ENCODE results near the gene CFAP100. TPM values are rescaled to one million over a fixed set of nuclear protein-coding genes. Genes with fewer than 3 reads are reported as not detected.

Gene CFAP100
- polyA plus RNA-seq, 3 donors: not detected

- H3K27me3 Mint-ChIP-seq (ENCODE audit: low read depth in 3 of 3): no peaks in the 10 kb centered on the region
- H4K20me1 ChIP-seq (ENCODE audit: insufficient read depth, low read length): peaks cover 100% of the 10 kb centered on the region
- no peaks in the 10 kb centered on the region for H3K9me3 ChIP-seq (replicated peaks in 1 of 2; ENCODE audit: control insufficient read depth in 1 of 2, insufficient read depth in 1 of 2, low read length in 2 of 2)
- TF ChIP-seq, protein P1, sequence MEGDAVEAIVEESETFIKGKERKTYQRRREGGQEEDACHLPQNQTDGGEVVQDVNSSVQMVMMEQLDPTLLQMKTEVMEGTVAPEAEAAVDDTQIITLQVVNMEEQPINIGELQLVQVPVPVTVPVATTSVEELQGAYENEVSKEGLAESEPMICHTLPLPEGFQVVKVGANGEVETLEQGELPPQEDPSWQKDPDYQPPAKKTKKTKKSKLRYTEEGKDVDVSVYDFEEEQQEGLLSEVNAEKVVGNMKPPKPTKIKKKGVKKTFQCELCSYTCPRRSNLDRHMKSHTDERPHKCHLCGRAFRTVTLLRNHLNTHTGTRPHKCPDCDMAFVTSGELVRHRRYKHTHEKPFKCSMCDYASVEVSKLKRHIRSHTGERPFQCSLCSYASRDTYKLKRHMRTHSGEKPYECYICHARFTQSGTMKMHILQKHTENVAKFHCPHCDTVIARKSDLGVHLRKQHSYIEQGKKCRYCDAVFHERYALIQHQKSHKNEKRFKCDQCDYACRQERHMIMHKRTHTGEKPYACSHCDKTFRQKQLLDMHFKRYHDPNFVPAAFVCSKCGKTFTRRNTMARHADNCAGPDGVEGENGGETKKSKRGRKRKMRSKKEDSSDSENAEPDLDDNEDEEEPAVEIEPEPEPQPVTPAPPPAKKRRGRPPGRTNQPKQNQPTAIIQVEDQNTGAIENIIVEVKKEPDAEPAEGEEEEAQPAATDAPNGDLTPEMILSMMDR (IDR thresholded peaks at IDR 0.05): no peak
- H3K9me3 Mint-ChIP-seq: peaks cover 0 to 3% (median 0%) of the 10 kb centered on the region in 7 donors
- H3K4me1 Mint-ChIP-seq: peaks cover 41% of the 10 kb centered on the region
- DNase-seq: no peak
- no peak overlapping the region for H2AFZ ChIP-seq (ENCODE audit: insufficient read depth, low read depth, low read length, poor library complexity, severe bottlenecking)
- no peak overlapping the region for H3K27ac ChIP-seq (ENCODE audit: low read depth in 1 of 2, low read length in 2 of 2)
- H3K9ac ChIP-seq (ENCODE audit: insufficient read depth, low read length, poor library complexity, severe bottlenecking): no peak overlapping the region
- peaks cover 85% of the 10 kb centered on the region for H3K79me2 ChIP-seq (ENCODE audit: insufficient read depth, low read length)
- no peaks in the 10 kb centered on the region for H3K27me3 ChIP-seq (ENCODE audit: control insufficient read depth in 2 of 2, insufficient read depth in 2 of 2, low read length in 2 of 2)
- H3K4me3 ChIP-seq (replicated peaks in 1 of 3; ENCODE audit: low read depth in 2 of 3, low read length in 3 of 3): no peak overlapping the region
- H3K4me2 ChIP-seq (replicated peaks; ENCODE audit: extremely low read depth, low read length, poor library complexity, severe bottlenecking): no peak overlapping the region
- H3K36me3 ChIP-seq (replicated peaks in 1 of 2; ENCODE audit: control insufficient read depth in 1 of 2, insufficient read depth in 2 of 2, low read length in 2 of 2): peaks cover 77 to 92% of the 10 kb centered on the region in 2 donors
- H3K4me1 ChIP-seq (ENCODE audit: control insufficient read depth in 1 of 2, insufficient read depth in 2 of 2, low read length in 2 of 2): peaks cover 43 to 45% of the 10 kb centered on the region in 2 donors
- 100% methylated on average over 1 of the region's 2 CpGs for WGBS (ENCODE audit: insufficient coverage)
- H3K27ac Mint-ChIP-seq: no peak overlapping the region
- H3K36me3 Mint-ChIP-seq: peaks cover 84 to 96% of the 10 kb centered on the region in 2 donors
- H3K4me3 Mint-ChIP-seq: no peak overlapping the region
- intact Hi-C loops (cut with micrococcal nuclease): loop anchor here in 1 of 2 donors (10.0 kb wide), 1 partner anchor 109 kb away; the partner anchor contains the start of gene KLF15
Observed at GRCh38 chr3:126463521-126463920, 68.8 kb downstream of the CFAP100 start.

DNA sequence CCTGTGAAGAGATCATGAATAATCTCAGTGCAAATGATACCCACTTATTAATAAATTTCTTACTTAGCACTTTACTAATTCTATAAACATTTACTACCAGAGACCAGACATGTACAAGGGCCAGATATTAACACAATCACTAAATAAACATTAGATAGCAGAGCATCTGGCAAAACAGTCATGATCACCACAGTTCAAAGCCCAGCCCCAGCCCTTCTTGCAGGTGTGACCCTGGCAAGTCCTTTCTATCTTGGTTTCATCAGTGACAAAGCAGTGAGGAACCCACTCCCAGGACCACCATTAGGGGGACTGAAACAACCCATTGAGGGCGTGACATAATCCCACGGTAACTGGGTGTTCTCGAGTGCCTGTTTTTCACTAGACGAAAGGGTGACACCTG, 69.4 kb downstream of the CFAP100 start:
- peak overlapping the region in 4 of 7 donors; percentile 73 to 91 (median 82) for H3K27ac Mint-ChIP-seq
- Histone ChIP-seq H3K27ac (ENCODE audit: low read depth in 1 of 2, low read length in 2 of 2) (peak overlapping the region in 1 of 2 donors; percentile 76), H2AFZ (ENCODE audit: insufficient read depth, low read depth, low read length, poor library complexity, severe bottlenecking) (no peak overlapping the region), H3K36me3 (replicated peaks in 1 of 2; ENCODE audit: control insufficient read depth in 1 of 2, insufficient read depth in 2 of 2, low read length in 2 of 2) (peaks cover 77 to 92% of the 10 kb centered on the region in 2 donors), H4K20me1 (ENCODE audit: insufficient read depth, low read length) (peaks cover 100% of the 10 kb centered on the region), H3K79me2 (ENCODE audit: insufficient read depth, low read length) (peaks cover 85% of the 10 kb centered on the region), H3K4me1 (ENCODE audit: control insufficient read depth in 1 of 2, insufficient read depth in 2 of 2, low read length in 2 of 2) (peaks cover 46 to 51% of the 10 kb centered on the region in 2 donors), H3K4me2 (replicated peaks; ENCODE audit: extremely low read depth, low read length, poor library complexity, severe bottlenecking) (no peak overlapping the region), H3K4me3 (replicated peaks in 1 of 3; ENCODE audit: low read depth in 2 of 3, low read length in 3 of 3) (no peak overlapping the region), H3K27me3 (ENCODE audit: control insufficient read depth in 2 of 2, insufficient read depth in 2 of 2, low read length in 2 of 2) (no peaks in the 10 kb centered on the region), H3K9me3 (replicated peaks in 1 of 2; ENCODE audit: control insufficient read depth in 1 of 2, insufficient read depth in 1 of 2, low read length in 2 of 2) (no peaks in the 10 kb centered on the region), H3K9ac (ENCODE audit: insufficient read depth, low read length, poor library complexity, severe bottlenecking) (no peak overlapping the region)
- WGBS (ENCODE audit: insufficient coverage): 91% methylated on average over 4 of the region's 4 CpGs
- no peak overlapping the region for H3K4me3 Mint-ChIP-seq
- no peak for DNase-seq
- H3K36me3 Mint-ChIP-seq: peaks cover 84 to 96% of the 10 kb centered on the region in 2 donors
- TF ChIP-seq, protein P1 (IDR thresholded peaks at IDR 0.05): no peak
- H3K4me1 Mint-ChIP-seq: peaks cover 45% of the 10 kb centered on the region
- H3K9me3 Mint-ChIP-seq: peaks cover 0 to 3% (median 0%) of the 10 kb centered on the region in 7 donors
- intact Hi-C loops (cut with micrococcal nuclease): loop anchor here in 1 of 2 donors (10.0 kb wide), 1 partner anchor 109 kb away; the partner anchor contains the start of gene KLF15
- H3K27me3 Mint-ChIP-seq (ENCODE audit: low read depth in 3 of 3): no peaks in the 10 kb centered on the region

Data from CD14-positive monocyte (primary cell).